PFSK-1 (cell line): Measurements from ENCODE around the gene LRRC3.

Source experiments
- FOXP2 ChIP-seq: optimal IDR thresholded peaks from 2 replicates; pipeline ENCODE3; 2011; ENCODE audit warnings: borderline replicate concordance, control low read depth, inconsistent platforms; ENCODE audit not compliant: insufficient read depth; ENCODE audit errors: extremely low read length, extremely low read depth
- POLR2AphosphoS5 ChIP-seq: IDR thresholded peaks from 2 replicates; pipeline ENCODE4 v1.6.1; 2012; ENCODE audit warnings: low read depth, mild to moderate bottlenecking, control low read depth, low read length, moderate library complexity

DNA sequence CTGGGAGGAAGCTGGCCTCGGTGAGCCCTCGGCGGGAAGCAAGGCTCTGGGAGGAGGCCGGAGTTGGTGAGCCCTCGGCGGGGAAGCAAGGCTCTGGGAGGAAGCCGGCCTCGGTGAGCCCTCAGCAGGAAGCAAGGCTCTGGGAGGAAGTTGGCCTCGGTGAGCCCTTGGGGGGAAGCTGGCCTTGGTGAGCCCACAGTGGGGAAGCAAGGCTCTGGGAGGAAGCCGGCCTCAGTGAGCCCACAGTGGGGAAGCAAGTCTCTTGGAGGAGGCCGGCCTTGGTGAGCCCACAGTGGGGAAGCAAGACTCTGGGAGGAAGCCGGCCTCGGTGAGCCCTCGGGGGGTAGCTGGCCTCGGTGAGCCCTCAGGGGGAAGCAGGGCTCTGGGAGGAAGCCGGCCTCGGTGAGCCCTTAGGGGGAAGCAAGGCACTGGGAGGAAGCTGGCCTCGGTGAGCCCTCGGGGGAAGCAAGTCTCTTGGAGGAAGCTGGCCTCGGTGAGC is 48.6 kb downstream of the LRRC3 start:
- TF ChIP-seq POLR2AphosphoS5 (no peak), FOXP2 (no peak)
